Ascending aorta (tissue), 2 donors: ENCODE data around the gene REXO1. TPM values are rescaled to one million over a fixed set of nuclear protein-coding genes. Genes with fewer than 3 reads are reported as not detected.
"Not testable (repeated sequence)": the region's sequence is repeated elsewhere in the genome, so short reads cannot be mapped to it uniquely, and the experiment has no call there.

Experiments used
- DNase-seq, 2 donors: peaks; one replicate each; pipeline ENCODE4 v3.0.0-alpha.2; 2019; ENCODE audit warnings: low spot score in 2 of 2
- H3K27ac ChIP-seq, 2 donors: fragments of 200-600 bp; sonication (generic); one replicate each; pipeline ENCODE4 v1.5.1; 2016 to 2017; ENCODE audit warnings: mild to moderate bottlenecking in 1 of 2
- H3K27me3 ChIP-seq: fragments of 200-600 bp; sonication (generic); one replicate; pipeline ENCODE4 v1.5.1; 2017
- H3K36me3 ChIP-seq, 2 donors: fragments of 200-600 bp; sonication (generic); one replicate each; pipeline ENCODE4 v1.5.1; 2016
- H3K4me1 ChIP-seq, 2 donors: fragments of 200-600 bp; sonication (generic); one replicate each; pipeline ENCODE4 v1.5.1; 2016 to 2017; ENCODE audit warnings: mild to moderate bottlenecking in 1 of 2
- H3K4me3 ChIP-seq, 2 donors: fragments of 200-600 bp; sonication (generic); one replicate each; pipeline ENCODE4 v1.5.1; 2016 to 2017; ENCODE audit warnings: mild to moderate bottlenecking in 1 of 2
- H3K9me3 ChIP-seq, 2 donors: fragments of 200-600 bp; sonication (generic); one replicate each; pipeline ENCODE4 v1.5.1; 2016
- intact Hi-C: fragments of 100-400 bp; cut with DNase I; formaldehyde crosslinking; loops from one replicate; pipeline ENCODE4 v1.15.1; 2023
- total RNA-seq: library from RNA; depleted of rRNA; stranded (reverse); fragments of >200 nt; gene quantifications from one replicate; pipeline ENCODE4 v1.1.0, GENCODE V29; 2016
- TF ChIP-seq, protein P1 (sequence below), 3 experiments: fragments of 200-600 bp in 2 of 3; fragments of 450-650 bp in 1 of 3; sonication (generic) in 2 of 3; IDR thresholded peaks; one replicate each; pipeline ENCODE4 v1.5.1; 2016 to 2019; ENCODE audit warnings: antibody characterized with exemption in 3 of 3, mild to moderate bottlenecking in 1 of 3, moderate library complexity in 1 of 3

The REXO1 gene
- total RNA-seq, 1 donor from 2014 or later = 45.1 TPM

DNA sequence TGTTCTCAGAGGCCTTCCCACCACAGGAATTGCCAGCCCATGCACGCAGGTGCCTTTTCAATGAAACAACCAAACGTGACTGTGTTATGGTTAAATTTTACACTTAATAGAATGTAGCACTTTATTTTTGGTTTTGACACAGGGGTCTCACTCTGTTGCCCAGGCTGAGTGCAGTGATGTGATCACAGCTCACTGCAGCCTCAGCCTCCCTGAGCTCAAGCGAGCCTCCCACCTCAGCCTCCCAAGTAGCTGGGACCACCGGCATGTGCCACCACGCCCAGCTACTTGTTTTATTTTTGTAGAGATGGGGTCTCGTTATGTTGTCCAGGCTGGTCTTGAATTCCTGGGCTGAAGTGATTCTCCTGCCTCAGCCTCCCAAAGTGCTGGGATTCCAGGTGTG lies 43.4 kb downstream of the REXO1 start:
- Histone ChIP-seq H3K27ac (no peak overlapping the region), H3K36me3 (no peaks in the 10 kb centered on the region), H3K9me3 (no peaks in the 10 kb centered on the region), H3K27me3 (no peaks in the 10 kb centered on the region), H3K4me3 (no peak overlapping the region), H3K4me1 (no peaks in the 10 kb centered on the region)
- no peak for DNase-seq
- TF ChIP-seq, protein P1, sequence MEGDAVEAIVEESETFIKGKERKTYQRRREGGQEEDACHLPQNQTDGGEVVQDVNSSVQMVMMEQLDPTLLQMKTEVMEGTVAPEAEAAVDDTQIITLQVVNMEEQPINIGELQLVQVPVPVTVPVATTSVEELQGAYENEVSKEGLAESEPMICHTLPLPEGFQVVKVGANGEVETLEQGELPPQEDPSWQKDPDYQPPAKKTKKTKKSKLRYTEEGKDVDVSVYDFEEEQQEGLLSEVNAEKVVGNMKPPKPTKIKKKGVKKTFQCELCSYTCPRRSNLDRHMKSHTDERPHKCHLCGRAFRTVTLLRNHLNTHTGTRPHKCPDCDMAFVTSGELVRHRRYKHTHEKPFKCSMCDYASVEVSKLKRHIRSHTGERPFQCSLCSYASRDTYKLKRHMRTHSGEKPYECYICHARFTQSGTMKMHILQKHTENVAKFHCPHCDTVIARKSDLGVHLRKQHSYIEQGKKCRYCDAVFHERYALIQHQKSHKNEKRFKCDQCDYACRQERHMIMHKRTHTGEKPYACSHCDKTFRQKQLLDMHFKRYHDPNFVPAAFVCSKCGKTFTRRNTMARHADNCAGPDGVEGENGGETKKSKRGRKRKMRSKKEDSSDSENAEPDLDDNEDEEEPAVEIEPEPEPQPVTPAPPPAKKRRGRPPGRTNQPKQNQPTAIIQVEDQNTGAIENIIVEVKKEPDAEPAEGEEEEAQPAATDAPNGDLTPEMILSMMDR (IDR thresholded peaks at IDR 0.05) = no peak
- intact Hi-C loops = no loop called here

DNA sequence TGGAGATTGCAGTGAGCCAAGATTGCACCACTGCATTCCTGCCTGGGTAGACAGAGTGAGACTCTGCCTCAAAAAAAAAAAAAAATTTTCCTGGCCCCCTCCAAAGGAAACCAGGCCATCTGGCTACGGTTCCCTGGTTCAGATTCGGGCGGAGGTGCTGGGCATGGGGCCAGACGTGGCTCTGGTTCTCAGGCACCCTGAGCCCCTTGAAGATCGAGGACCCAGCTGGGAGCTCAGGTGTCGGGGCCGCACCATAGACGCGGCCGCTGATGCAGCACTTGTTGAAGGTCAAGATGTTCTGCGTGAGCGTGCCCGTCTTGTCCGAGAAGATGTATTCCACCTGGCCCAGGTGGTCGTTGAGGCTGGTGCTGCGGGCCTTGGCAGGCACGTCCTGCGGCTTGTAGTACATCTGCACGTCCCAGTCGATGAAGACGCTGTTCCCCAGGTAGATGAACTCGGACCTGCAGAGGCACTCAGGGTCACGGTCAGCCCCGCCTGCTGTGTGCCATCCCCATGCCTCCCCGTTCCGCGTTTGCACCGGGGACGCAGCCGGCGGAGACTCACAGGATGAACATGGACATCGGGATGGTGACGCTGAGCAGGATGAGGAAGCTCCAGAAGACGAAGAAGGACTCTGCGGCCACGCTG lies 48.5 kb downstream of the REXO1 start:
- TF ChIP-seq, protein P1 (IDR thresholded peaks at IDR 0.05) = no peak
- Histone ChIP-seq H3K4me3 (no peak overlapping the region), H3K36me3 (no peaks in the 10 kb centered on the region), H3K4me1 (peaks cover 0 to 2% of the 10 kb centered on the region in 2 donors), H3K9me3 (no peaks in the 10 kb centered on the region), H3K27ac (no peak overlapping the region), H3K27me3 (no peaks in the 10 kb centered on the region)
- intact Hi-C loops = no loop called here
- DNase-seq = no peak

DNA sequence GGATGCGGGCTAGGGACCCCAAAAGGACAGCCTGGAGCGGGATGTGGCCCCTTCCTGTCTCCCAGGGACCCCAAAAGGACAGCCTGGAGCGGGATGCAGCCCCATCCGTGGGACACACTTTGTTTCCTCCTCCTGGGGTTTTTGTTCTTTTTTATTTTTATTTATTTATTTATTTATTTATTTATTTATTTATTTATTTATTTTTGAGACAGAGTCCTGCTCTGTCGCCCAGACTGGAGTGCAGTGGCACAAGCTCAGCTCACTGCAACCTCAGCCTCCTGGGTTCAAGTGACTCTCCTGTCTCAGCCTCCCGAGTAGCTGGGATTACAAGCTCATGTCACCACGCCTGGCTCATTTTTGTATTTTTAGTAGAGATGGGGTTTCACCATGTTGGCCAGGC lies 51.0 kb downstream of the REXO1 start:
- H3K27ac ChIP-seq, H3K27me3 ChIP-seq, H3K9me3 ChIP-seq, DNase-seq, H3K4me1 ChIP-seq, H3K4me3 ChIP-seq, intact Hi-C loops, H3K36me3 ChIP-seq: not testable (repeated sequence)

DNA sequence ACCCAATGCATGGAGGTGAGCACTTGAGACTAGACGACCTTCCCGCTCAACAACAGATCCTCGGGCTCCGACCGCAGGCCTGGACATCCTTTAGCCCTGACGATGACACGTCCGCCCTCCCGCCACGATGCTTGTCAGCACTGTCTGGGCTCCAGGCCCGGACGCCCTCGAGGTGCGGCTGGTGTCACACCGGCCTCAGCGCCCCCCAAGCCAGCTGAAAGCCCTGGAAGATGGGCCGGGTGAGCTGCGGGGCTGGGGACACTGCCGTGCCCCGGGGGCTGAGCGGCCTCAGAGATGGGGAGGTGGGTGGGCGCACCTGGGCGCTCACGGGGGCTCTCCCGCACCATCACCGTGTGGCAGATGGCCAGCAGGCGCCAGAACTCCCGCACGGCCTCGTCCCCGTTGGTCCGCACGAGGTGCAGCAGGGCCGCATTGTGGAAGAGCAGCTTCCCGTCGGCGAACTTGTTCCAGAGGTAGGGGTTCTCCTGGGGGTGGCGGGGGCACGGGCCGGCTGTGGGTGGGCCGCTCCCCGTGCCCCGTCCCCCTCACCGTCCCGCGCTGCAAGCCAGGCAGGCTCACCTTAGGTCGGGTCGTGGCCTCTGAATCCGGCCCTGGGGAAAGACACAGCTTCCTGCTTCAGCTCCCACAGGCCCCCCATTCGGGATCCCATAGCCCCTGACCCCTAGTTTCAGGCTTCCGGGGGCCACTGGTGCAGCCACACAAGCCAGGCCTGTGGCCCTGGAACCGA lies 51.7 kb downstream of the REXO1 start:
- Histone ChIP-seq H3K9me3 (no peaks in the 10 kb centered on the region), H3K4me3 (no peak overlapping the region), H3K27ac (no peak overlapping the region), H3K27me3 (no peaks in the 10 kb centered on the region), H3K36me3 (no peaks in the 10 kb centered on the region), H3K4me1 (peaks cover 0 to 2% of the 10 kb centered on the region in 2 donors)
- no peak for DNase-seq
- TF ChIP-seq, protein P1 (IDR thresholded peaks at IDR 0.05) = no peak
- intact Hi-C loops = no loop called here

DNA sequence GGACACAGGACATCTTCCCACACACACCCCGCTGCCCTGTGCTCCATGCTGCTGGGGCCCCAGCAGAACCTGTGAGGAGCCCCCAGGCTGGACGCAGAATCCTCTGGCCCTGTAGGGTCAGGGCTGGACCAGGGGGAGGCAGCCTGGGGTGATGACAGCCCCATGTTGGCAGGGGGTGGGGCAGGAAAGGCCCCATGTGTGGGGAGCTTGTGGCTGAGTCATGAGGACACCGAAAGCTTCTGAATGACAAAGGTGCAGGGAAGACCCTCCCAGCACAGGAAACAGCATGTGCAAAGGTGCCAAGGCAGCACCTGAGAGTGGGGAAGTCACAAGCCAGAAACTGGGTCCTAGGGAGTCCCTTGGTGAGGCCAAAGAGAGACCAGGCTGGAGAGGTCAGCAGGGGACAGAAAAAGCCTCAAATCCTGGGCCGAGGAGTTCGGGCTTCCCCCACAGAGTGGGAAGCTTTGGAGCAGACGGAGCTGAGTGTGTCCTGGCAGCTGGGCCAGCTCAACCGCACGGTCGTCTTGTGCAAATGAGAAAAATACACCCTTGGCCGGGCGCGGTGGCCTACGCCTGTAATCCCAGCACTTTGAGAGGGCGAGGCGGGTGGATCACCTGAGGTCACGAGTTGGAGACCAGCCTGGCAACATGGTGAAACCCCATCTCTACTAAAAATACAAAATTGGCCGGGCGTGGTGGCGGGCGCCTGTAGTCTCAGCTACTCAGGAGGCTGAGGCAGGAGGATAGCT lies 53.7 kb downstream of the REXO1 start:
- Histone ChIP-seq H3K4me1 (peaks cover 0 to 2% of the 10 kb centered on the region in 2 donors), H3K27ac (no peak overlapping the region), H3K36me3 (no peaks in the 10 kb centered on the region), H3K9me3 (no peaks in the 10 kb centered on the region), H3K27me3 (peaks cover 2% of the 10 kb centered on the region), H3K4me3 (no peak overlapping the region)
- intact Hi-C loops = no loop called here
- DNase-seq = no peak
- TF ChIP-seq, protein P1 (IDR thresholded peaks at IDR 0.05) = no peak

DNA sequence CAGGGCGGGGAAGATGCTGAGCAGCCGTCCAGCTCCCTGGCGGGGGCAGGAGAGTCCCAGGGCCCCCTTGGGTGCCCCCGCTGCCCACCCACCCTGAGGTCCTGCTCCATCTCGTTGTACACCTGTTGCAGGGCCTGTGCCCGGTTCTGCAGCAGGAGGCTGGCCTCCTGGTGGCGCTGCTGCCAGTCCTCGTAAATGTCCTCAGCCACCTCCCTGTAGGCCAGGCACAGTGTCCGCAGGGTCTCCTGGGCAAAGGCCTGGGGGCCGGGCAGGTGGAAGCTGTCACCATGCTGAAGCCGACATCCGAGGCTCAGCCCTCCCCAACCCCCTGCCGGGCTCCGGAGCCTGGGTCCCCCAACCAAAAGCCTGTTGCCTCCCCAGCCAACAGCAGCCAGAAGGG lies 56.4 kb downstream of the REXO1 start:
- TF ChIP-seq, protein P1 (IDR thresholded peaks at IDR 0.05) = no peak
- Histone ChIP-seq H3K27me3 (peaks cover 8% of the 10 kb centered on the region), H3K4me1 (peaks cover 0 to 2% of the 10 kb centered on the region in 2 donors), H3K4me3 (no peak overlapping the region), H3K36me3 (no peaks in the 10 kb centered on the region), H3K9me3 (no peaks in the 10 kb centered on the region), H3K27ac (no peak overlapping the region)
- DNase-seq = no peak
- intact Hi-C loops = no loop called here
